GM19193 (cell line): Measurements from ENCODE around the gene C1orf159.
A peak's percentile ranks its signal among the peaks of the same experiment; 100 is the strongest.

Source experiments
- POLR2A ChIP-seq: IDR thresholded peaks from 4 replicates; pipeline ENCODE4 v1.6.1; 2011; ENCODE audit not compliant: insufficient read depth, insufficient read length; ENCODE audit errors: extremely low read depth

Gene C1orf159

DNA sequence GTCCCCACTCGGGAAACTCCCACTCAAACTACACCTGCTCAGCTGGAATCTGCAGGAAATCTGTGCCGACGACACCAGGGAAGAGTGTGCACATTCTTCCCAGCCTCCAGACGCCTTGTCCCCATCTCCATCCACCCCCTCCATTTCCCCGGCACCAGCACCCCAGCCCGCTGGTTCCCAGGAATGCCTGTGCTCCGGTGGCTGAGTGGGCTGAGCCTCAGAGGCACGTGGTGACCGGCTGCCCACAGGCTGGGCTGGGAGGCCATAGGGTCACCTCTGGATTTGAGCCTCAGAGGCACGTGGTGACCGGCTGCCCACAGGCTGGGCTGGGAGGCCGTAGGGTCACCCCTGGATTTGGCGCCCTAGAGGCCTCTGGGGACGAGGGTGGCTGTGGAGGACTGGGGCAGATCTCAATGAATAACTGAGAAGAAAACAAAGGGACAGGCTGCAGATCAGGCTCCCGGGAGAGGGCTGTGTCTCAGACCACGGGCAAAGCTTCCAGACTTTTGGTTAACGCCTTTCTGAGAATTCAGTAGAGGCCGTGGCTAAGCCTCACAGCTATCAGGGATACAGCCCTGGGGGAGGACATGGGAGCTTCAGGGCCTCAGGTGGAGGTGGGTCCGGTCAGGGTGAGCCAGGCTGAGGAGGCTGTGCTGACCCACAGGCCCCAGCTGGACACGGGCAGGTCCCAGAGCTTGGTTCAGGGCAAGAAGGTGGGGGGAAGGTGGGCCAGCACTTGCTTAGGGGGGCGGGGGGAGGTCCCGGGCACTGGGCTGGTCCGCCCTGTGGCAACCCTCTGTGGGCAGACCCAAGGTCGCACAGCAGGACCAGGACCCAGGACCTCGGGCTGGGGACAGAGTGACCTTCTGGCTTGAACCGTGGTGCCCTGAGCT, 40.5 kb upstream of the C1orf159 start:
- TF ChIP-seq POLR2A: no peak

DNA sequence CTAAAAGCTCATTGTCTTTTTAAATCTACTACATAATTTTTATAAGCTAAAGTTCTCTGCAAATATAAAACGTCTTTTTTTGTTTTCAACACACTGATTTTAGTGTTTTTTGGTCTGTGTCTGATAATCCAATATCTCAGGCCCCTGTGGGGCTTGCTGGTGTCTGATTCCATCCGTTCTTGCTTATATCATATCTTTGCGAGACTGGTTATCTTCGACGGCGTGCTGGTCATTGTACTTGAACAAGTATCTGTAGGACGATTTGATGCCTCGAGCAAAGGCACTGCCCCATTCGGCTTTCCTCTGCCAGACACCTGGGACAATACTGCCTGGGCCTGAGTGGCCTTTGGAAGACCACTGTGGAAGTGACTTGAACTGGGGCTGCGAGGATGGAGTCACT, 39.4 kb upstream of the C1orf159 start:
- no peak for TF ChIP-seq POLR2A

DNA sequence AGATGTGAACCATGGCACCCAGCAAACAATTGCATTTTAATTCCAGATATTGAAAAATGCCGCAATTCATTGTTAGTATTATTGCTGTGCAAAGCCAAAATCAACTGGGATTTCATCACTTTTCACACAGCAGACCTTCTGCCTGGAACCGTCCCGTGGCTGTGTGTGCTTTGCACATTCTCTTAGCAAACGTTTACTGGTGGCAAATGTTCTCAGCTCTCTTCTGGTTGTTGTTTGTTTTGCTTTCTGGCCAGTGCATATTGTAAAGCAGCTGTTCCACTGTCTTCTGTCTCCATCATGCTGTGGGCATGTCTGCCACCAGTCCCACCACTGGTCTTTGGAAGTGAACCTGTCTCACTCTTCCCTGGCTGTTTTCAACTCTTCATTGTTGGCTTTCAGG, 38.0 kb upstream of the C1orf159 start:
- no peak for TF ChIP-seq POLR2A

- TF ChIP-seq POLR2A: no peak
Observed at GRCh38 chr1:1151306-1151705, 35.4 kb upstream of the C1orf159 start.

- TF ChIP-seq POLR2A: no peak
Observed at GRCh38 chr1:1150100-1150499, 34.2 kb upstream of the C1orf159 start.

DNA sequence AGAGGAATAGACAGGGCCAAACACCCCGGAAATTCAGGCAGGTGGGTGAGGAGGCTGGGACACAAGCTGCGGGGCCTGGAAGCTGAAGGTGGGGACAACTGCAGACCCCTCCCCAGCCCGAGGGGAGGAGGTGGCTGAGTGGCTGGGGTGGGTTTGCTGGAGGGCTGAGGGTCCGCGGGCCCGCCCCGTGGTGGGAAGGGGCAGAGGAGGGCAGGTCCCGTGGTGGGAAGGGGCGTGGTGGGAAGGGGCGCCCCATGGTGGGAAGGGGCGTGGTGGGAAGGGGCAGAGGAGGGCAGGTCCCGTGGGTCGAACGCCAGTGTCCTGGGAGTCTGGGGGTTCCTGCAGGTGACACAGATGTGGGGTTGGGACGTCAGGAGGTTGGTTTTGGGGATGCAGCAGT, 33.5 kb upstream of the C1orf159 start:
- no peak for TF ChIP-seq POLR2A

- no peak for TF ChIP-seq POLR2A
Observed at GRCh38 chr1:1148569-1148968, 32.7 kb upstream of the C1orf159 start.

DNA sequence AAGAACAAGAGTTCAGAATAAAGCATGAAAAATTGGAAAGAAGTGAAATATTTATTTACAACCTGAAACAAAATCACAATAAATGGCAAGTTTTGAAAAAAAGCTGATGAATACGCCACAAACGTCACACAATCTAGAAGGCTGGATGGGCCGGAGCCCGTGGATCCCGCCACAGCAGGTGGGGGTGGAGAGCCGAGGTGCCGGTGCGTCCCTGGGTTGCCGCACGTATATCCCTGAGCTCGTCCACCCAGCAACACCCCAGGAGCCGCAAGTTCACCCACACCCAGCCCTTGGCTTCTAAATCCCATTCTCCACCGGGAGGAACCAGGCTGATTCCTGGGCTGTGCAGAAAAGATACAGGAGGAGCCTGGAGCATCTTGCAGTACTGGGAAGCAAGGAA, 32.2 kb upstream of the C1orf159 start:
- TF ChIP-seq POLR2A: no peak

- TF ChIP-seq POLR2A: no peak
Observed at GRCh38 chr1:1146596-1146995, 30.7 kb upstream of the C1orf159 start.

DNA sequence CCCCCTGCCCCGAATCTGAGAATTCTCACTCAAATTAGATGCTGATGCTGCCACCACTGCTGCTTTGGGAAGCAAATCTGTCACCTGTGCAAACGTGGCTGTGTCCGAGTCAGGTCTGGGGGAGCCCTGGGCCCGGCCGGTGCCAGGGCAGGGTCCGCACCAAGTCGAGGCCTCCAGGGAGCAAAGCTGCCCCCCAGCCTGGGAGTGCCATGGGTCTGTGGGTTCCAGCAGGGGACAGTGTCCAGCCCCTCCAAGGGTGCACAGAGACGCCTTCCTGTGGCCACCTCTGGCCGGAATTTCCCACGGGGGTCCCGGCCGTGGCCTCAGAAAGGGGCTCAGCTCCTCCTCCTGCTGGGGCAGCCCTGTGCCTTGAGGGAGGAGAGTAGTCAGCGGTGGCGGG, 30.1 kb upstream of the C1orf159 start:
- no peak for TF ChIP-seq POLR2A

- no peak for TF ChIP-seq POLR2A
Observed at GRCh38 chr1:1145547-1145914, 29.6 kb upstream of the C1orf159 start.

GRCh38 chr1:1144843-1145546, 29.1 kb upstream of the C1orf159 start:
- TF ChIP-seq POLR2A: no peak

DNA sequence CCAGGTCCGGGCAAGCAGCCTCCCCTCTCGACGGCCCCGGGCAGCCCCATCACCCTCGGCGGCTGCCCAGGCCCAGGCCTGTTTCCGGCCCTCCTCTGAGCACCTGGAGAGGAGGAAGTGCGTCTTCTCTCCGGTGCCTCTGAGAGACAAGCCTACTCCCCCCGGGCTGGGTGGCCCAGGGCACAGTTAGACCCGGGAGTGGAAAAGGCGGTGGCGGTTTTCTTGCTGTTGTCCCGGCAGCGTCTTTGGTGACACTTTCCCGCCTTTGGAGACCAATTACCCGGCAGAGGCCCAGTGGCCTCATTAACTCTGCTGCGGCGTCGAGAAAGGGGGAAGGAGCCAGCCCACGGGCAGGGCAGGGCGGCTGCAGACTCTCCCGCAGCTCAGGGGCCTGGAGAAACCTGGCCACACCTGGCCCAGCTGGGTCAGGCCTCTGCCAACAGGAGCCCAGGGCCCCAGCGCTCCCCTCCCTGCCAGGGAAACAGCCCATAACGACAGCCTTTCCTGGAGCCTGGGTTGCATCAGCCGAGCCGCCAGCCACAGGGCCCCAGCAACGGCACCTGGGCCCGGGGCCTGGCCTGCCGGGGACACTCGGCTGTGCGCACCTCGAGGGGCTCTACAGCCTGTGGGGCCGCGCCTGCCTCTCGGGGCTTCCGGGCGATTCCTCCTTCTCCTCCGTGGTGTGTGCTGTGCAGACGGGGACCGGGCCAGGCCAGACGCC, 28.4 kb upstream of the C1orf159 start:
- peak; percentile 54 for TF ChIP-seq POLR2A

GRCh38 chr1:1143636-1144035, 27.7 kb upstream of the C1orf159 start:
- TF ChIP-seq POLR2A: no peak

- TF ChIP-seq POLR2A: no peak
Observed at GRCh38 chr1:1142844-1143243, 27.0 kb upstream of the C1orf159 start.
